ENCODE data around the gene CYFIP1. TPM values are rescaled to one million over a fixed set of nuclear protein-coding genes. Genes with fewer than 3 reads are reported as not detected.

Gene CYFIP1
- total RNA-seq, 1 donor from 2014 or later: 16.4 TPM

GRCh38 chr15:22873841-22874240 is 106.3 kb downstream of the CYFIP1 start:
- no peaks in the 10 kb centered on the region for H3K9me3 Mint-ChIP-seq
- peaks cover 27% of the 10 kb centered on the region for H3K36me3 Mint-ChIP-seq (ENCODE audit: low read depth)
- CTCF ChIA-PET: no interaction called here
- DNase-seq (no peak), ATAC-seq (ENCODE audit: low read depth) (no peak)
- POLR2A ChIA-PET: no interaction called here
- H3K27ac Mint-ChIP-seq: no peak overlapping the region
- H3K4me3 Mint-ChIP-seq: no peak overlapping the region
- no peak for TF ChIP-seq CTCF (IDR thresholded peaks at IDR 0.05)
- intact Hi-C loops (cut with micrococcal nuclease): no loop called here
- no peaks in the 10 kb centered on the region for H3K27me3 Mint-ChIP-seq
- peaks cover 4% of the 10 kb centered on the region for H3K4me1 Mint-ChIP-seq

GRCh38 chr15:22872936-22873701 is 107.0 kb downstream of the CYFIP1 start:
- H3K9me3 Mint-ChIP-seq: no peaks in the 10 kb centered on the region
- H3K27me3 Mint-ChIP-seq: no peaks in the 10 kb centered on the region
- TF ChIP-seq CTCF (IDR thresholded peaks at IDR 0.05): no peak
- CTCF ChIA-PET: no interaction called here
- no peak overlapping the region for H3K4me3 Mint-ChIP-seq
- POLR2A ChIA-PET: no interaction called here
- ATAC-seq (ENCODE audit: low read depth): no peak
- no peak overlapping the region for H3K27ac Mint-ChIP-seq
- H3K36me3 Mint-ChIP-seq (ENCODE audit: low read depth): peaks cover 33% of the 10 kb centered on the region
- H3K4me1 Mint-ChIP-seq: peaks cover 4% of the 10 kb centered on the region
- DNase-seq: no peak
- intact Hi-C loops (cut with micrococcal nuclease): no loop called here

GRCh38 chr15:22871481-22872086 is 108.6 kb downstream of the CYFIP1 start:
- Mint-ChIP-seq H3K27me3 (no peaks in the 10 kb centered on the region), H3K4me1 (peaks cover 4% of the 10 kb centered on the region), H3K36me3 (ENCODE audit: low read depth) (peaks cover 47% of the 10 kb centered on the region), H3K4me3 (no peak overlapping the region), H3K27ac (no peak overlapping the region), H3K9me3 (no peaks in the 10 kb centered on the region)
- TF ChIP-seq CTCF (IDR thresholded peaks at IDR 0.05): no peak
- ChIA-PET POLR2A (no interaction called here), CTCF (no interaction called here)
- DNase-seq (no peak), ATAC-seq (ENCODE audit: low read depth) (no peak)
- intact Hi-C loops (cut with micrococcal nuclease): no loop called here

GRCh38 chr15:22870865-22871264 is 109.3 kb downstream of the CYFIP1 start:
- Mint-ChIP-seq H3K9me3 (no peaks in the 10 kb centered on the region), H3K27me3 (no peaks in the 10 kb centered on the region), H3K36me3 (ENCODE audit: low read depth) (peaks cover 52% of the 10 kb centered on the region), H3K4me1 (peaks cover 4% of the 10 kb centered on the region), H3K4me3 (no peak overlapping the region), H3K27ac (no peak overlapping the region)
- ChIA-PET CTCF (no interaction called here), POLR2A (no interaction called here)
- intact Hi-C loops (cut with micrococcal nuclease): no loop called here
- DNase-seq (no peak), ATAC-seq (ENCODE audit: low read depth) (no peak)
- no peak for TF ChIP-seq CTCF (IDR thresholded peaks at IDR 0.05)

- Mint-ChIP-seq H3K27me3 (no peaks in the 10 kb centered on the region), H3K4me3 (no peak overlapping the region), H3K27ac (no peak overlapping the region), H3K36me3 (ENCODE audit: low read depth) (peaks cover 60% of the 10 kb centered on the region), H3K4me1 (peaks cover 4% of the 10 kb centered on the region), H3K9me3 (no peaks in the 10 kb centered on the region)
- TF ChIP-seq CTCF (IDR thresholded peaks at IDR 0.05): no peak
- intact Hi-C loops (cut with micrococcal nuclease): loop anchor here (10.0 kb wide), 1 partner anchor 65 kb away; no protein-coding TSS in a partner anchor
- ChIA-PET POLR2A (no interaction called here), CTCF (no interaction called here)
- DNase-seq: no peak
- no peak for ATAC-seq (ENCODE audit: low read depth)
Measured at GRCh38 chr15:22869856-22870255, 110.3 kb downstream of the CYFIP1 start.
